Activated naive CD4-positive, alpha-beta T cell treated with Interleukin-2 at 50 U/mL for 16 hours (primary cell): ENCODE results near the gene CALML5.

Experiments used
- DNase-seq: peaks from one replicate; pipeline ENCODE4 v3.0.0-alpha.2; 2020

The CALML5 gene

GRCh38 chr10:5514226-5514850 lies 15.0 kb upstream of the CALML5 start:
- no peak for DNase-seq

DNA sequence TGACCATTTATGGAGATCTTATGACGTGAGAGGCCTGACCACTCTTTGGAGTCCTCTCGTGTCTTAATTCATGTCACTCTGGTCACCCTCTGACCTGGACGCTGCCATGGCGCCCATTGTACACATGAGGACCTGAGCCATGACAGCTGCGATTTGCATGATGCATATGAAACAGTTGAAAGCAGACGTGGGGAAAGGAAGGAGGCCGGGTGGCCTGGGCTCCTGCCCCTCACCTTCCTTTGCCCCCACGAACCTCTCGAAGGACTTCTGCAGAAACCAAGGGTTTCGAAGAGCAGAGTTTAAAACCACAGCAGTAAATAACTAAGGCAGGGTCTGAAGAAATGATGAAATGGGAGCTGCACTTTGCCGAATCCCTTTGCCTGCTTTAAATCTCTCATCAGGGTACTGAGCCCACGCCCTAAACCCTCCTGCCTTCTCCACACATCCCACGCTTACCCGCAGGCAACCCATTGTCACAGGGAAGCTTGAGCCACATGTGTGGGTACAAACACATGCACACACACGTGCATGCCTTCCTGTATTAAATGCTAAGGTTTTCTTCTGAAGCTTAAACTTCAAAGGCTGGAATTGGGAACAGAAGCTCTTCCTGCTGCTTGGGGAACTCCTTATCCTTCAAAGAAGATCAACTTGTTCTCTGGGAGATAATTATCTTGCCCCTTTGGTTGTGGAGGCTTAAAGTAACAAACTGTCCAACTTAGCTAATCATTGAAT lies 13.7 kb upstream of the CALML5 start:
- DNase-seq, result no peak

GRCh38 chr10:5512331-5512730 lies 13.0 kb upstream of the CALML5 start:
- DNase-seq, result no peak

DNA sequence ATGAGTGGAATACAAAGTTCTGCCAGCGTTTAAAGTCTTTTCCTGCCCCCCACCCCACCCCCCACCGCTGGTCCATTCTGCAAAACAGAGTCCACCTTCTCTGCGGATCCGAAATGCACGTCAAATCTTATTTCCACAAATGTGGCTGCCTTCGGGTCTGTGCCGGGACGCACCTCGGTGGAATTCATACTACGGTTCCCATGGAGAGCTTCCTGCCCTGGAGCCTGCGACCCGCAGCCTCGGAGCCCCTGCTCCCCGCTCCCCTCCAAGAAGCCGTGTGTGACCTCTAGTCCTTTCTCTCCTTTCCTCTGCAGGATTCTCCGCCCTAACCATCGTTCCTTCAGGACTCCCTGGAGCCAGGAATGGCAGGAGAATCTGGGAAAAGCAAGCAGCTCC lies 12.5 kb upstream of the CALML5 start:
- no peak for DNase-seq

DNA sequence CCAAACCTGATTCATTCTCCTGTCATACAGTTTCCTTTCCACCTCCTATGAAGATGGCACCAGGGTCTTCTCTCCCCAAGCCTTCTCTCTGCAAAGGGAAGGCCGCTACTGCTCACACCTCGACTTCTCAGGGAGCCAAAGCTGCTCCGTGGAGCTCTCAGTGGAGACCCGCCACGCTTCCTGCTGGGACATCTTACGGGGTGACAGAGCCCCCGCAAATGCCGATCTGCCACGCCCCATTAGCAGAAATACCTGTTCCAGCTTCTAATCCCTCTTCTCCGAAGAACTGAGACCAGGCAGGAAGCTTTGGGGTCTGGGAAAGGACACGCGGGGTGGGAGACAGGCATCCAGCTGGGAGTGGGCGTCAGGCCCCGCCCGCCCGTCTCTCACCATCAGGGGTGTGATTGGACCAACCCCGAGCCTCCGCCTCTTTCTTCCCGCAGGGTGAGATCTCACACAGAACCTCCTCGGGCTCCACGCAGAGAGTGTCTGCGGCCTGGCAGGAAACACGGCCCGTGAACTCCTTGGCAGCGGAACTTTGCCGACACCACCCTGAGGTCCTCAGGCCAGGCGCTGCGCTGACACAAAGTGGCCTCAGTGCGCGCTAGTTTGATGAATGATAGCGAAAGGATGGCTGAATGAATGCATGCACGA lies 12.0 kb upstream of the CALML5 start:
- no peak for DNase-seq

GRCh38 chr10:5510281-5511072 lies 11.1 kb upstream of the CALML5 start:
- no peak for DNase-seq

DNA sequence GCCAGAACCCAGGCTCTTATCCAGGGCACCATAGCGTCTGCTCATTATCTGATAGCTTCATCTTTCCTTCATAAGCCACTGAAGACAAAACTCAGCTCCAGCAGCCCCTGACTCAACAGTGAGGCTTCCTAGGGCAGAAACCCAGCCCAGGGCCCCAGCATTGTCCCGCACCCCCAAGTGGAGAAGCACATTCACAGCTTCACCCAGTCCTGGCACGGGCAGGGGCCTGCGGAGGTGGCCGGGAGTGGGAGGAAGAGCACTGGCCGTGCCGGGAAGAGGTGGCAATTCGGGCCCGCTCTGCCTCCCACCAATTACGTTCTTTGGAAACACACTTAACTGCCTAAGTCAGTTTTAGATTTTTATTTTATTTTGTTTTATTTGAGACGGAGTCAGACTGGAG lies 10.3 kb upstream of the CALML5 start:
- no peak for DNase-seq

GRCh38 chr10:5509236-5509635 lies 9.9 kb upstream of the CALML5 start:
- DNase-seq, result no peak

GRCh38 chr10:5508786-5509185 lies 9.4 kb upstream of the CALML5 start:
- DNase-seq, result no peak

DNA sequence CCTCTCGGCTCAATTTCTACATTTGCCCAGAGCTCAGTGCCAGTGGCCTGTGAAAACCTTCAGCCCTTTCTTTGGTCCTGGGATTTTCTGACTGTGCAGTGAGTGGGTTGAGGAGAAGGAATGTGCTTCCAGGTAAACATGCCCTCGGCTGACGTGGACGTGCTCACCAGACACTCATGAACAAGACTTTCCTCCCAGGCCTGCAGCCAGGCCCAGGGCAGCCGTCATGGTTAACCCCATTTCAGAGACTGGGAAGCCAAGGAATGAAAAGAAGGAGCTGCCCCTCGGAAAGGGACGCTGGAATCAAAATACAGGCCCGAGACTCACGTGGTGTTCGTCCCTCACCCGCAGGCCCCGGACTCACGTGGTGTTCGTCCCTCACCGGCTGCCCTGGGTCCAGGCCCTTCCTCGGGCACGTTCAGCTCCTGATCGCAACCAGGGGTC lies 8.8 kb upstream of the CALML5 start:
- no peak for DNase-seq

GRCh38 chr10:5507649-5508131 lies 8.3 kb upstream of the CALML5 start:
- DNase-seq, result no peak

DNA sequence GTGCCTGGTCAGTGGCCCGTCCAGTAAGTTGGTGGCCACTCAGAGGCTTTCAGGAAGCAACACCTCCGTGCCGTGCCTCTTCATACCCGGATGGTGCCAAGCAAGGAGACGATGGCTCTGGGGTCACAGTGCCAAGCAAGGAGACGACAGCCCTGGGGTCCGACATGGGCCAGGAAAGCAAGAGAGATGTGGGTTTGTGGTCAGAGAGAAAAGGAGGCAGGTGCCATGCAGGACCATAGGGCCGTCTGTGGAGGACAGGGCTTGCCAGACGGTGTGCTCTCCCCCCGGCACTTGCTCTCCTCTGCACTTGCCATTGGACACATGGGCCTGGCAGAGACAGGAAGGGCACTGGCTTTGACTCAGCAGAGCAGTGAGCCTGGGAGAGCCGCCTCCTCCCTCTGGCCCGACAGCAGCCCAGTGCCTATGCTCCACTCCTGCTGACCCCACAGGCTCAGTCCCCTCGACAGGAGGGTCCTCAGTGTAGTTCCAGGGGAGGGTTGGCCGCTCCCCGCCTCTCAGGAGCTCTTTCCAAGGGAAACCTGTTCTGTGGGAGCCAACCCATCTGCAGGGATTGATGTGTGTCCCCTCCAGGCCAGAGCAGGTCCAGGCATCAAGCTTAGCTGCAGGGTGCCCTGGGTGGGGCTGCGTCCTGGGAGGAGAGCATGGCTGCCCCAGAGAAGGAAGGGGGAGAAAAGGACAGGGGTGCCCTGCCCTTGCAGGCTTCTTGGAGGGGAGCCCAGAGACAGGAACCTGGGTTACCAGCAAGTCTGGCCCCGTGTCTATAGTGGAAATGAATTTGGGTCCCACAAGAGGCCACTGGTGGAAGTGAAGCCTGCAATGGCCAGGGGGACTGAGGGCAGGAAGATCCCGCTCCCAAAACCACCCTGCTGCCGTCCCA lies 7.6 kb upstream of the CALML5 start:
- DNase-seq, result no peak

GRCh38 chr10:5506246-5506645 lies 6.9 kb upstream of the CALML5 start:
- no peak for DNase-seq

GRCh38 chr10:5504146-5505072 lies 5.0 kb upstream of the CALML5 start:
- DNase-seq, result no peak

DNA sequence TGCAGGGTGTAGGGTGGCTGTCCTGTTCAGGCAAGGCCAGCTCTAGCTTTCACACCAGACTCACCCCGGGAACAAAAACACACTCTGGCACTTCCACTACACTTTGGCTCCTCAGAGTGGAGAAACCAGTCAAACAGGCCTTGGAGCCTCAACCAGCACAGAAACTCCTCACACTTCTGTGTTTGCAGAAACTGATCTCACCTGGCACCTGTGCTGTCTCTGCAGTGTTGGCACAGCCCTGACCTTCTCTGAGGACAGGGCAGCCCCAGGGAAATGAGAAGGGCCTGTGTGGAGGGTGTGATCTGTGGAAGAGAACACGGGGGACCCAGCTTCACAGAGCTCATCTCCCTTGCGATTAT lies 4.1 kb upstream of the CALML5 start:
- DNase-seq, result no peak

- no peak for DNase-seq
These were observed 3.5 kb upstream of the CALML5 start for GRCh38 chr10:5502571-5503476.

DNA sequence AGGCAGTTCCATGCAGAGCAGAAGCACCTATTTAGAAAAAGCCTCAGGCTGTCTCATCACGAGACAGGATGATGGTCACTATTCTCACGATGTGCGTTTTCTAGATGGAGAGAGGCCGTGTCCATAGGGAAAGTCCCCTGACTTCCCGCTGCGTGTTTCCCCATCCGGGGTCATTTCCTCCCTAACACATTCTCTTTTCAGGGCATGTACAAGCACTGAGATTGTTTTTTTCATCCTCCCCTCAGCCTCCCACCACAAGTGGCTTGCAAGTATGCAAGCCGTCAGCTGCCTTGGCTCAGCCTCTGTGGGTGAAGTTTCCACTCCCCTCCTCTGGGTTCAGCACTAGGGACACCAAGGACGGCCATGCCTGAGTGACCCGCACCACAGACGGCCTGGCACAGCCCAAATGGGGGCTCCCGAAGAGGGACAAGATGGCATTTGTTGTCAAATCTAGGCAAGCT lies 2.7 kb upstream of the CALML5 start:
- DNase-seq, result no peak

DNA sequence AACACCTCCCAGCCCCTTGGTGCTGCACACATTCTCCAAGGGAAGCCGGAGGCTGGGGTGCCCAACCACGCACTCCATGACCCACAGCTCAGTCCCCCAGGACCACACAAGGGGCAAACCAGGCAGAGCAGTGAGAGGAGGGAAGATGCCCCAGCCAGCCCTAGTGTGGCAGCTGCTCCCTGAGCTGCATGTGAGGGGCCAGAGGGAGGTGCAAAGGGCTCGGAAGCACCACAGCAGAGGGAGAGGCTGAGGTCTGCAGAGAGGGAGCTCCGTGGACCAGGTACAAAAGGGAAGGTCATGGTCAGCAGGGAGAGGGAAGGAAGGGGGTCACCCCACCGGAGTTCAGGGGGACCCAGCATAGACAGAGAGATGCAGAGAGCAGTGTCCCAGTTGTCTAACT lies 1.5 kb upstream of the CALML5 start:
- no peak for DNase-seq

DNA sequence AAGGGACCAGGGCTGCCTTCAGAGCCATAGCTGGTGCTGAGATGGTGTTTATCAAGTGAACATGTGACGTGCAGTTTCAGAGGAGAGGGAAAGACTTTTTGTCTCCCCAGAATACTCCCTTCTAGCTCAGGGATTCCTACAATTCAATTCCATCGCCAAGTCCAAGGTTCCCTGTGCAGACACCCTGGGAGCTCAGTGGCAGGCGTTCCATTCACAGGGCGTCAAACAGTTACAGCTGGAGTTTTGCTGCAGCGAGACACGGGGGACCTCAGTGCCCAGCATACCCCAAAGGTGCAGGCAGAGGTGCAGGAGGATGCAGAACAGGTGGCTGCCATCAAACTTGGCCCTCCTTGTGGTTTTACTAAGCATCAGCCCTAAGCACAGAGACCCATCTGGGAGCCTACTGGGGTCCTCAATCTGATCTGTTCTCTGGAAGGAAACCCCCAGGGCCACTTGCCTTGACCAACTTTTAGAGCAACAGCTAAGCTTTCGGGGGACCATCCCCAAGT lies 846 bp upstream of the CALML5 start:
- DNase-seq, result no peak
